Upper lobe of left lung (tissue), 6 donors: ENCODE measurements around the gene MDFI. TPM values are rescaled to one million over a fixed set of nuclear protein-coding genes. Genes with fewer than 3 reads are reported as not detected.

ENCODE experiments used
- ATAC-seq, 2 donors: fragments of 200-7000 bp; cut with Tn5 transposase; one replicate each; pipeline ENCODE4 v1.9.1; 2022; ENCODE audit warnings: mild to moderate bottlenecking in 2 of 2, moderate library complexity in 2 of 2; ENCODE audit not compliant: low FRiP score in 2 of 2
- DNase-seq, 2 donors: peaks; one replicate each; pipeline ENCODE4 v3.0.0-alpha.2; 2019 to 2020
- H3K27ac ChIP-seq, 4 donors: fragments of 200-600 bp; sonication (generic); one replicate each; pipeline ENCODE4 v1.5.1; 2016 to 2019
- H3K27me3 ChIP-seq, 4 donors: fragments of 200-600 bp; sonication (generic); one replicate each; pipeline ENCODE4 v1.5.1; 2017 to 2019
- H3K36me3 ChIP-seq, 4 donors: fragments of 200-600 bp; sonication (generic); one replicate each; pipeline ENCODE4 v1.5.1; 2016 to 2019
- H3K4me1 ChIP-seq, 4 donors: fragments of 200-600 bp; sonication (generic); one replicate each; pipeline ENCODE4 v1.5.1; 2018 to 2019
- H3K4me3 ChIP-seq, 4 donors: fragments of 200-600 bp; sonication (generic); one replicate each; pipeline ENCODE4 v1.5.1; 2017 to 2019; ENCODE audit warnings: mild to moderate bottlenecking in 2 of 4, moderate library complexity in 1 of 4
- H3K9me3 ChIP-seq, 4 donors: fragments of 200-600 bp; sonication (generic); one replicate each; pipeline ENCODE4 v1.5.1; 2018 to 2019
- CTCF ChIP-seq, 6 experiments: fragments of 450-650 bp in 4 of 6; fragments of 200-600 bp in 2 of 6; sonication (generic) in 2 of 6; IDR thresholded peaks; one replicate each; pipeline ENCODE4 v1.5.1; 2016 to 2019; ENCODE audit warnings: antibody characterized with exemption in 6 of 6
- EP300 ChIP-seq, 4 donors: sonication (generic); formaldehyde crosslinking; IDR thresholded peaks; one replicate each; pipeline ENCODE4 v1.5.1; 2017; ENCODE audit warnings: antibody characterized with exemption in 4 of 4, control low read depth in 2 of 4
- POLR2A ChIP-seq, 4 donors: fragments of 450-650 bp; IDR thresholded peaks; one replicate each; pipeline ENCODE4 v1.5.1; 2016 to 2017; ENCODE audit warnings: antibody characterized with exemption in 4 of 4, mild to moderate bottlenecking in 2 of 4
- POLR2AphosphoS5 ChIP-seq, 2 donors: sonication (generic); formaldehyde crosslinking; IDR thresholded peaks; one replicate each; pipeline ENCODE4 v1.5.1; 2017; ENCODE audit warnings: antibody characterized with exemption in 2 of 2
- WGBS, 2 donors: methylation state at CpG; one replicate each; pipeline ENCODE4 v1.1.5; 2017 to 2018; 5-methylcytosine and 5-hydroxymethylcytosine counted together
- total RNA-seq, 6 donors: library from RNA; depleted of rRNA in 4 of 6; stranded (reverse); fragments of >200 nt in 4 of 6; gene quantifications; one replicate each; pipeline versions ENCODE4 v1.1.0 to v1.2.1, GENCODE V29; 2016 to 2021
- donor health status: DM: no; HTN: no; CAD: no; lungs with moderate emphysema.
- donor health status: DM: no; HTN: yes; CAD: no; lungs with severe emphysema.

MDFI gene
- total RNA-seq, 6 donors from 2014 or later, result 4.9 to 23.4 (median 8.0) TPM

DNA sequence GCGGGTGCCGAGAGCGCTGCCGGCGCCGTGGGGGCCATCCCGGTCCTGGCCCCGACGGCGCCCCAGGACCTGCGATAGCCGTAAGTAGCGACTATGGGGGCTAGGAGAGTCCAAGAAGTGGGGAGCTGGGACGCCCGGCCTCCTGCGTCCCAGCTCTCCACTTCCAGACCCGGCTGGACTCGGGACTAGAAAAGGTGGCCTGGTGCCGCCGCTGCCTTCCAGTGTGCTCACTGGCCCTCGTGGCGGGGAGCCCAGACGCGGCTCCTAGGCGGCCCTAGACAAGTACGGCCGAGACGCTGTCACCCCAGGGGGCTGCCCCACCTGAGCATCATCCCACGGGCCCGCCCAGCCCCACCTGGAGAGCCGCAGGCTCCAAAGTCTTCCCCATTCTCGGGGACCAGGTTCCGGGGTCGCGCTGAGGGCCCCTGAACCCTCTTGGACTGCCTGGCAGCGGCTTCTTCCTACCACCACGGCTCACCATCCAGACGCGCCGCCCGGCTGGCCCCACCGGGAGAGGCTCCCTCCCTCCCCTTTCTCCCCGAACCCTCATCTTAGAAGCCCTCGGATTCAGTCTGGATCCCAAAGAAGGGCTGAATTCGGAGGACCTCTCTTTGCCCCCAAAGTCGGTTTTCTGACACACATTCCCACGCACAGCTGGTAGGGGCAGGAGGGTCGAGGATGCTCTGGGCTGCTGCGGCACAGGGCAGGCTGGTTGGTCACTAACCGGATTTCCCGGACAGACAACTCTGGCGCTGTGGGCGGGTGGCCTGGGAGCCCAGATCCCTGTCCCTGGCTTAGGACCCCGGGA lies 870 bp upstream of the MDFI start:
- H3K4me3 ChIP-seq, result peak overlapping the region; percentile 8 to 61 (median 41)
- ATAC-seq, result no peak
- H3K9me3 ChIP-seq, result no peaks in the 10 kb centered on the region
- peaks cover 22 to 35% (median 33%) of the 10 kb centered on the region in 4 donors for H3K4me1 ChIP-seq
- H3K36me3 ChIP-seq, result no peaks in the 10 kb centered on the region
- DNase-seq, result peak in 1 of 2 donors; percentile 81
- H3K27me3 ChIP-seq, result peaks cover 0 to 23% (median 14%) of the 10 kb centered on the region in 4 donors
- peak overlapping the region; percentile 60 to 80 (median 72) for H3K27ac ChIP-seq
- TF ChIP-seq CTCF (IDR thresholded peaks at IDR 0.05), result no peak
- TF ChIP-seq POLR2A (IDR thresholded peaks at IDR 0.05), result no peak
- TF ChIP-seq POLR2AphosphoS5 (IDR thresholded peaks at IDR 0.05), result no peak
- TF ChIP-seq EP300 (IDR thresholded peaks at IDR 0.05), result no peak
- WGBS, 2 donors, result 14 to 16% methylated on average over 14 to 39 of the region's 54 CpGs

GRCh38 chr6:41638935-41639808 lies 904 bp downstream of the MDFI start:
- 21 to 31% methylated on average over 26 to 40 of the region's 40 CpGs for WGBS, 2 donors
- TF ChIP-seq CTCF (IDR thresholded peaks at IDR 0.05), result no peak
- no peak for TF ChIP-seq EP300 (IDR thresholded peaks at IDR 0.05)
- no peak for TF ChIP-seq POLR2A (IDR thresholded peaks at IDR 0.05)
- TF ChIP-seq POLR2AphosphoS5 (IDR thresholded peaks at IDR 0.05), result no peak
- Histone ChIP-seq H3K27ac (peak overlapping the region; percentile 60 to 80 (median 72)), H3K4me1 (peaks cover 30 to 44% (median 37%) of the 10 kb centered on the region in 4 donors), H3K4me3 (peak overlapping the region in 3 of 4 donors; percentile 38 to 61 (median 44)), H3K36me3 (no peaks in the 10 kb centered on the region), H3K27me3 (peaks cover 0 to 23% (median 14%) of the 10 kb centered on the region in 4 donors), H3K9me3 (no peaks in the 10 kb centered on the region)
- DNase-seq (peak in 1 of 2 donors; percentile 83), ATAC-seq (peak in 1 of 2 donors; percentile 36)

- TF ChIP-seq EP300 (IDR thresholded peaks at IDR 0.05) (no peak), CTCF (IDR thresholded peaks at IDR 0.05) (no peak), POLR2A (IDR thresholded peaks at IDR 0.05) (no peak), POLR2AphosphoS5 (IDR thresholded peaks at IDR 0.05) (no peak)
- H3K4me3 ChIP-seq, result peak overlapping the region in 2 of 4 donors; percentile 44 to 61
- H3K36me3 ChIP-seq, result no peaks in the 10 kb centered on the region
- H3K27ac ChIP-seq, result peak overlapping the region in 2 of 4 donors; percentile 79 to 80
- peaks cover 30 to 40% (median 35%) of the 10 kb centered on the region in 4 donors for H3K4me1 ChIP-seq
- 79 to 87% methylated on average over 6 to 8 of the region's 8 CpGs for WGBS, 2 donors
- DNase-seq (no peak), ATAC-seq (no peak)
- no peaks in the 10 kb centered on the region for H3K9me3 ChIP-seq
- H3K27me3 ChIP-seq, result peaks cover 0 to 23% (median 14%) of the 10 kb centered on the region in 4 donors
These were observed 1.6 kb downstream of the MDFI start for GRCh38 chr6:41639809-41640371.

DNA sequence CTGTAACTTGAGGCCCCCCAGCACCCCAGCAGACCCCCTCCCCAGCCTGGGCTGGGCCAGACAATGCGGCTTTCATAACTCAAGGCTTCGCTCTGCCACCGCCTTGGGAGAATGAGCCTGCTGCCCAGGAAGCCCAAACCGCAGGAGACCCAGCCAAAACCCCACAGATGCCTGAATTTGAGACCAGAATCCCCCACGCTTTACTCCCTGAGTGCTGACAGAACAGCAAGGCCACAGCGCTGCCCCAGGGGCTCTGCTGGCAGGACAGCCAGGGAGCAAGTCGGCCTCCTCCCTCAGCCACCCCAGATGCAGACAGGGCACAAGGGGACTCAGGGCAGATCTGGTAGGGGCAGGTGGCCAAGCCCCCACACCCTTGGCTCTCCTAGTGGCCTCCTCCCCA lies 2.2 kb downstream of the MDFI start:
- no peak for ATAC-seq
- Histone ChIP-seq H3K27ac (peak overlapping the region in 1 of 4 donors; percentile 79), H3K36me3 (no peaks in the 10 kb centered on the region), H3K4me3 (no peak overlapping the region), H3K4me1 (peaks cover 29 to 40% (median 33%) of the 10 kb centered on the region in 4 donors), H3K9me3 (no peaks in the 10 kb centered on the region), H3K27me3 (peaks cover 0 to 23% (median 14%) of the 10 kb centered on the region in 4 donors)
- no peak for DNase-seq
- WGBS, 2 donors, result 85 to 94% methylated on average over 7 of the region's 7 CpGs
- no peak for TF ChIP-seq CTCF (IDR thresholded peaks at IDR 0.05)
- no peak for TF ChIP-seq POLR2AphosphoS5 (IDR thresholded peaks at IDR 0.05)
- TF ChIP-seq EP300 (IDR thresholded peaks at IDR 0.05), result no peak
- TF ChIP-seq POLR2A (IDR thresholded peaks at IDR 0.05), result no peak
